ENCODE data around the gene SH2D1A. TPM values are rescaled to one million over a fixed set of nuclear protein-coding genes. Genes with fewer than 3 reads are reported as not detected.

Gene SH2D1A
- total RNA-seq, 1 experiment from 2014 or later = not detected

DNA sequence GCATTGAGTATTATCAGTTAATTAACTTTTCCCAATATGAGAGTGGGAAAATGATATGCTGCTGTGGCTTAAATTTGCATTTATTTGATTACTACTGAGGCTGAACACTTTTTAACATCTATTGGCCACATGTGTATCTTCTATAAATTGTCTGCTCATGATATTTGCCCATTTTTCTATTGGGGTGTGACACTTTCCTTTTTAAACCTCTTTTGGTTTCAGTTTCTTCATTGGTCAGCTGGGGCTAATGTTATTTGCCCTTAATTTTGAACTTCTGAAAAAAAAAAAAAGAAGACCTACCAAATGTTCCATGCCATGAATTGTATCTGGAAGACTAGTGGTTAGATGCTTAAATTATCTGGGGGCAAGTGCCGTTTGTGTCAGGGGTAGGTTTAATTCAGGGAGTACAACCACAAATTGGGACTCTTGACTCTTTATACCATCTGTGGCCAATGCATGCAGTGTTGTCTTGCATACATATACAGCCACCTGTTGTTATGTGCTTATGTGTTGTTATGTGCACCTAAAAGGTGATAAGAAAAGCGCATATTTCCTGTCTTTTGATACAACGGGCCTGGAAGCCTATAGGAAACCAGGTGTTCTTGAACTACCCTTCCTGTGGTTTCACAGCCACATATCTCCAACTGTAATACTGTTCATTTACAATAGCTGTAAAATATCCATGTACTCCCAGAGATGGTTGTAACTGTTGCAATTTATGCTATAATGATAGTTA is 49.0 kb downstream of the SH2D1A start:
- Histone ChIP-seq H3T11ph (ENCODE audit: low read length) (no peak overlapping the region), H2AFZ (ENCODE audit: low read length) (no peak overlapping the region), H3K4me2 (ENCODE audit: insufficient read depth, insufficient read length, low read length) (no peak overlapping the region), H3K23me2 (ENCODE audit: insufficient read length, low read depth, low read length, poor library complexity, severe bottlenecking) (no peaks in the 10 kb centered on the region), H3K27ac (ENCODE audit: insufficient read length, low read depth, low read length) (no peak overlapping the region), H3K56ac (ENCODE audit: insufficient read length, low read depth, low read length) (no peak overlapping the region), H4K8ac (replicated peaks; ENCODE audit: insufficient read length, low read depth, low read length) (no peak overlapping the region), H3K4ac (ENCODE audit: low read depth, low read length) (no peak overlapping the region), H3K27me3 (ENCODE audit: insufficient read depth, low read length) (no peaks in the 10 kb centered on the region), H2BK15ac (ENCODE audit: low read depth, low read length) (no peak overlapping the region), H3K23ac (ENCODE audit: insufficient read length, low read depth, low read length) (no peak overlapping the region), H3K79me2 (ENCODE audit: insufficient read depth, low read length) (no peaks in the 10 kb centered on the region), H3K9ac (ENCODE audit: extremely low read depth, insufficient read length, low read length) (no peak overlapping the region), H3K4me1 (ENCODE audit: insufficient read depth, low read length) (no peaks in the 10 kb centered on the region), H3K14ac (ENCODE audit: insufficient read depth, low read length) (no peak overlapping the region), H2BK12ac (ENCODE audit: insufficient read length, low read depth, low read length) (no peak overlapping the region), H4K5ac (ENCODE audit: insufficient read length, low read depth, low read length) (no peak overlapping the region), H2BK120ac (ENCODE audit: low read depth, low read length, poor library complexity, severe bottlenecking) (no peak overlapping the region), H3K79me1 (ENCODE audit: insufficient read depth, low read depth, low read length, poor library complexity, severe bottlenecking) (no peaks in the 10 kb centered on the region), H2BK5ac (ENCODE audit: insufficient read length, low read length) (no peak overlapping the region), H2BK20ac (ENCODE audit: low read depth, low read length, poor library complexity, severe bottlenecking) (no peak overlapping the region), H4K91ac (ENCODE audit: insufficient read length, low read depth, low read length) (no peak overlapping the region), H4K20me1 (ENCODE audit: control insufficient read depth, insufficient read depth, insufficient read length) (no peaks in the 10 kb centered on the region), H3K18ac (ENCODE audit: insufficient read length, low read depth, low read length) (no peak overlapping the region), H3K9me3 (ENCODE audit: control insufficient read depth, low read depth, low read length) (no peaks in the 10 kb centered on the region), H2AK5ac (ENCODE audit: insufficient read length, low read length) (no peak overlapping the region)
- WGBS (ENCODE audit: extremely low coverage, insufficient read length, low lambda C conversion rate) = no CpG with 5 or more reads among the region's 3 CpGs
- Mint-ChIP-seq H3K4me3 (no peak overlapping the region), H3K9me3 (no peaks in the 10 kb centered on the region), H3K36me3 (ENCODE audit: insufficient read depth in 1 of 3, low read depth in 3 of 3) (no peaks in the 10 kb centered on the region), H3K27ac (no peak overlapping the region), H3K27me3 (ENCODE audit: low read depth) (no peaks in the 10 kb centered on the region), H3K4me1 (peaks cover 0 to 4% of the 10 kb centered on the region in 2 experiments; a peak in 1 of 4 replicates)
- no peak for DNase-seq
- TF ChIP-seq, protein P1, sequence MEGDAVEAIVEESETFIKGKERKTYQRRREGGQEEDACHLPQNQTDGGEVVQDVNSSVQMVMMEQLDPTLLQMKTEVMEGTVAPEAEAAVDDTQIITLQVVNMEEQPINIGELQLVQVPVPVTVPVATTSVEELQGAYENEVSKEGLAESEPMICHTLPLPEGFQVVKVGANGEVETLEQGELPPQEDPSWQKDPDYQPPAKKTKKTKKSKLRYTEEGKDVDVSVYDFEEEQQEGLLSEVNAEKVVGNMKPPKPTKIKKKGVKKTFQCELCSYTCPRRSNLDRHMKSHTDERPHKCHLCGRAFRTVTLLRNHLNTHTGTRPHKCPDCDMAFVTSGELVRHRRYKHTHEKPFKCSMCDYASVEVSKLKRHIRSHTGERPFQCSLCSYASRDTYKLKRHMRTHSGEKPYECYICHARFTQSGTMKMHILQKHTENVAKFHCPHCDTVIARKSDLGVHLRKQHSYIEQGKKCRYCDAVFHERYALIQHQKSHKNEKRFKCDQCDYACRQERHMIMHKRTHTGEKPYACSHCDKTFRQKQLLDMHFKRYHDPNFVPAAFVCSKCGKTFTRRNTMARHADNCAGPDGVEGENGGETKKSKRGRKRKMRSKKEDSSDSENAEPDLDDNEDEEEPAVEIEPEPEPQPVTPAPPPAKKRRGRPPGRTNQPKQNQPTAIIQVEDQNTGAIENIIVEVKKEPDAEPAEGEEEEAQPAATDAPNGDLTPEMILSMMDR (conservative IDR thresholded peaks at IDR 0.05) = no peak

Measured in H9 (cell line).